ENCODE measurements around the gene CD74.
A peak's percentile ranks its signal among the peaks of the same experiment; 100 is the strongest.

Gene CD74

GRCh38 chr5:150402901-150403342 is 9.8 kb downstream of the CD74 start:
- Histone ChIP-seq H3K4me1 (ENCODE audit: low read depth, poor library complexity, severe bottlenecking) (no peaks in the 10 kb centered on the region), H3K4me3 (IDR thresholded peaks at IDR 0.05; ENCODE audit: insufficient read depth, low read depth, low read length) (no peak overlapping the region), H3K9ac (no peak overlapping the region), H3K27ac (no peak overlapping the region), H4K20me1 (ENCODE audit: insufficient read depth) (no peaks in the 10 kb centered on the region), H3K36me3 (ENCODE audit: insufficient read depth) (peaks cover 4% of the 10 kb centered on the region; the same call in 1 of the 2 replicates), H3K27me3 (ENCODE audit: insufficient read depth, low read depth) (no peaks in the 10 kb centered on the region), H3K4me2 (no peak overlapping the region), H2AFZ (ENCODE audit: low read depth) (no peak overlapping the region), H3K79me2 (ENCODE audit: insufficient read depth, low read depth) (peaks cover 3% of the 10 kb centered on the region; the same call in 1 of the 2 replicates)
- no peak for TF ChIP-seq CTCF (conservative IDR thresholded peaks at IDR 0.05; ENCODE audit: low read depth, low read length)

GRCh38 chr5:150402229-150402773 is 10.4 kb downstream of the CD74 start:
- H4K20me1 ChIP-seq (ENCODE audit: insufficient read depth): no peaks in the 10 kb centered on the region
- no peak overlapping the region for H2AFZ ChIP-seq (ENCODE audit: low read depth)
- no peaks in the 10 kb centered on the region for H3K4me1 ChIP-seq (ENCODE audit: low read depth, poor library complexity, severe bottlenecking)
- H3K4me3 ChIP-seq (IDR thresholded peaks at IDR 0.05; ENCODE audit: insufficient read depth, low read depth, low read length): no peak overlapping the region
- no peak overlapping the region for H3K9ac ChIP-seq
- no peak overlapping the region for H3K4me2 ChIP-seq
- H3K27me3 ChIP-seq (ENCODE audit: insufficient read depth, low read depth): no peaks in the 10 kb centered on the region
- H3K36me3 ChIP-seq (ENCODE audit: insufficient read depth): peaks cover 4% of the 10 kb centered on the region; the same call in 1 of the 2 replicates
- TF ChIP-seq CTCF (conservative IDR thresholded peaks at IDR 0.05; ENCODE audit: low read depth, low read length): no peak
- H3K79me2 ChIP-seq (ENCODE audit: insufficient read depth, low read depth): no peaks in the 10 kb centered on the region
- no peak overlapping the region for H3K27ac ChIP-seq

- peaks cover 4% of the 10 kb centered on the region; the same call in 1 of the 2 replicates for H3K36me3 ChIP-seq (ENCODE audit: insufficient read depth)
- H3K4me2 ChIP-seq: no peak overlapping the region
- H3K4me1 ChIP-seq (ENCODE audit: low read depth, poor library complexity, severe bottlenecking): no peaks in the 10 kb centered on the region
- no peak overlapping the region for H2AFZ ChIP-seq (ENCODE audit: low read depth)
- no peaks in the 10 kb centered on the region for H3K27me3 ChIP-seq (ENCODE audit: insufficient read depth, low read depth)
- no peak overlapping the region for H3K9ac ChIP-seq
- H3K4me3 ChIP-seq (IDR thresholded peaks at IDR 0.05; ENCODE audit: insufficient read depth, low read depth, low read length): no peak overlapping the region
- no peaks in the 10 kb centered on the region for H4K20me1 ChIP-seq (ENCODE audit: insufficient read depth)
- no peak for TF ChIP-seq CTCF (conservative IDR thresholded peaks at IDR 0.05; ENCODE audit: low read depth, low read length)
- H3K27ac ChIP-seq: peak overlapping the region; percentile 22; the same call in 1 of the 2 replicates
- H3K79me2 ChIP-seq (ENCODE audit: insufficient read depth, low read depth): no peaks in the 10 kb centered on the region
These were observed 11.1 kb downstream of the CD74 start for GRCh38 chr5:150401376-150402228.

GRCh38 chr5:150401076-150401375 is 11.7 kb downstream of the CD74 start:
- Histone ChIP-seq H3K36me3 (ENCODE audit: insufficient read depth) (peaks cover under 1% of the 10 kb centered on the region; the same call in 1 of the 2 replicates), H3K4me3 (IDR thresholded peaks at IDR 0.05; ENCODE audit: insufficient read depth, low read depth, low read length) (no peak overlapping the region)

More at GRCh38 chr5:150401076-150401375, 11.7 kb downstream of the CD74 start:
- no peaks in the 10 kb centered on the region for H3K27me3 ChIP-seq (ENCODE audit: insufficient read depth, low read depth)
- no peak overlapping the region for H2AFZ ChIP-seq (ENCODE audit: low read depth)
- no peaks in the 10 kb centered on the region for H4K20me1 ChIP-seq (ENCODE audit: insufficient read depth)
- H3K27ac ChIP-seq: peak overlapping the region; percentile 22; the same call in 1 of the 2 replicates
- no peaks in the 10 kb centered on the region for H3K79me2 ChIP-seq (ENCODE audit: insufficient read depth, low read depth)
- no peak overlapping the region for H3K4me2 ChIP-seq
- H3K4me1 ChIP-seq (ENCODE audit: low read depth, poor library complexity, severe bottlenecking): no peaks in the 10 kb centered on the region
- no peak for TF ChIP-seq CTCF (conservative IDR thresholded peaks at IDR 0.05; ENCODE audit: low read depth, low read length)
- no peak overlapping the region for H3K9ac ChIP-seq

Data from KMS-11 (cell line).